Measurements from ENCODE around the gene TADA2A. TPM values are rescaled to one million over a fixed set of nuclear protein-coding genes. Genes with fewer than 3 reads are reported as not detected.

Gene TADA2A
- polyA plus RNA-seq, 3 donors = 15.0 to 28.4 (median 26.5) TPM

- no peak for DNase-seq (ENCODE audit: low read depth in 3 of 3, low spot score in 2 of 3)
Measured at GRCh38 chr17:37458805-37459204, 52.1 kb downstream of the TADA2A start.

GRCh38 chr17:37461668-37462067, 55.0 kb downstream of the TADA2A start:
- DNase-seq (ENCODE audit: low read depth in 3 of 3, low spot score in 2 of 3) = no peak

GRCh38 chr17:37462492-37462891, 55.8 kb downstream of the TADA2A start:
- DNase-seq (ENCODE audit: low read depth in 3 of 3, low spot score in 2 of 3) = no peak

GRCh38 chr17:37463039-37463438, 56.4 kb downstream of the TADA2A start:
- no peak for DNase-seq (ENCODE audit: low read depth in 3 of 3, low spot score in 2 of 3)

- DNase-seq (ENCODE audit: low read depth in 3 of 3, low spot score in 2 of 3) = no peak
Measured at GRCh38 chr17:37465069-37465616, 58.5 kb downstream of the TADA2A start.

- no peak for DNase-seq (ENCODE audit: low read depth in 3 of 3, low spot score in 2 of 3)
Measured at GRCh38 chr17:37466471-37466870, 59.8 kb downstream of the TADA2A start.

- DNase-seq (ENCODE audit: low read depth in 3 of 3, low spot score in 2 of 3) = no peak
Measured at GRCh38 chr17:37470181-37470580, 63.5 kb downstream of the TADA2A start.

GRCh38 chr17:37475731-37476420, 69.2 kb downstream of the TADA2A start:
- no peak for DNase-seq (ENCODE audit: low read depth in 3 of 3, low spot score in 2 of 3)

- DNase-seq (ENCODE audit: low read depth in 3 of 3, low spot score in 2 of 3) = no peak
Measured at GRCh38 chr17:37476431-37477120, 69.9 kb downstream of the TADA2A start.

GRCh38 chr17:37478187-37478586, 71.5 kb downstream of the TADA2A start:
- no peak for DNase-seq (ENCODE audit: low read depth in 3 of 3, low spot score in 2 of 3)

- no peak for DNase-seq (ENCODE audit: low read depth in 3 of 3, low spot score in 2 of 3)
Measured at GRCh38 chr17:37479025-37479424, 72.3 kb downstream of the TADA2A start.

GRCh38 chr17:37480427-37480826, 73.7 kb downstream of the TADA2A start:
- no peak for DNase-seq (ENCODE audit: low read depth in 3 of 3, low spot score in 2 of 3)

- DNase-seq (ENCODE audit: low read depth in 3 of 3, low spot score in 2 of 3) = no peak
Measured at GRCh38 chr17:37481001-37481665, 74.4 kb downstream of the TADA2A start.

- no peak for DNase-seq (ENCODE audit: low read depth in 3 of 3, low spot score in 2 of 3)
Measured at GRCh38 chr17:37483311-37484039, 76.8 kb downstream of the TADA2A start.

- DNase-seq (ENCODE audit: low read depth in 3 of 3, low spot score in 2 of 3) = no peak
Measured at GRCh38 chr17:37485938-37486570, 79.4 kb downstream of the TADA2A start.

- DNase-seq (ENCODE audit: low read depth in 3 of 3, low spot score in 2 of 3) = no peak
Measured at GRCh38 chr17:37488009-37488604, 81.4 kb downstream of the TADA2A start.

GRCh38 chr17:37488607-37489196, 82.0 kb downstream of the TADA2A start:
- DNase-seq (ENCODE audit: low read depth in 3 of 3, low spot score in 2 of 3) = no peak

GRCh38 chr17:37489197-37490001, 82.7 kb downstream of the TADA2A start, which contains the start of gene DUSP14:
Gene DUSP14, plus strand, starts transcription at chr17:37489891. Its CDS starts 22,382 bp downstream, at chr17:37512273.
- DNase-seq (ENCODE audit: low read depth in 3 of 3, low spot score in 2 of 3) = peak in 2 of 3 donors; percentile 70 to 72
